Measurements from ENCODE around the gene CCDC194. TPM values are rescaled to one million over a fixed set of nuclear protein-coding genes. Genes with fewer than 3 reads are reported as not detected.
A peak's percentile ranks its signal among the peaks of the same experiment; 100 is the strongest.

The CCDC194 gene
- total and polyA plus RNA-seq, 2 of the 13 experiments (the other 11 are each of a cell fraction or from before 2014, with no cell fraction given), result 0.13 to 0.21 TPM

GRCh38 chr19:17340871-17341357 lies 53.1 kb downstream of the CCDC194 start (continued):
- TF ChIP-seq NFAT5 (CRISPR knock-in tag; IDR thresholded peaks at IDR 0.05) (peak; percentile 65; the same call in 1 of the 2 replicates), ZNF619 (CRISPR knock-in tag; IDR thresholded peaks at IDR 0.05) (peak; percentile 68; the same call in 1 of the 2 replicates), GABPA (IDR thresholded peaks at IDR 0.05; ENCODE audit: low read depth, low read length) (no peak), GABPA (CRISPR knock-in tag; IDR thresholded peaks at IDR 0.05; ENCODE audit: low read depth) (peak; percentile 65), ZNF17 (CRISPR knock-in tag; IDR thresholded peaks at IDR 0.05) (no peak), HNF4G (IDR thresholded peaks at IDR 0.05; ENCODE audit: borderline replicate concordance, low read depth, low read length) (no peak), HNF4G (CRISPR knock-in tag; IDR thresholded peaks at IDR 0.05; ENCODE audit: borderline replicate concordance, low read depth) (0 out of 2 replicates have a peak, but pooled peaks have one; percentile 53), SNAPC2 (CRISPR knock-in tag; IDR thresholded peaks at IDR 0.05) (no peak), ZHX1 (CRISPR knock-in tag; IDR thresholded peaks at IDR 0.05; ENCODE audit: low read depth) (no peak), POGK (CRISPR knock-in tag; conservative IDR thresholded peaks at IDR 0.05) (peak; percentile 72; the same call in 1 of the 2 replicates), KAT7 (CRISPR knock-in tag; IDR thresholded peaks at IDR 0.05; ENCODE audit: borderline replicate concordance) (0 out of 2 replicates have a peak, but pooled peaks have one; percentile 50), BRCA1 (CRISPR knock-in tag; IDR thresholded peaks at IDR 0.05) (0 out of 2 replicates have a peak, but pooled peaks have one; percentile 31), ZFP37 (CRISPR knock-in tag; IDR thresholded peaks at IDR 0.05; ENCODE audit: borderline replicate concordance) (peak; percentile 81; the same call in 1 of the 2 replicates), EP300 (IDR thresholded peaks at IDR 0.05; ENCODE audit: low read depth in 2 of 2, low read length in 2 of 2) (no peak), EP300 (CRISPR knock-in tag; IDR thresholded peaks at IDR 0.05; ENCODE audit: borderline replicate concordance) (0 out of 2 replicates have a peak, but pooled peaks have one; percentile 15), FOSL1 (CRISPR knock-in tag; IDR thresholded peaks at IDR 0.05; ENCODE audit: borderline replicate concordance) (no peak), HOXA9 (CRISPR knock-in tag; IDR thresholded peaks at IDR 0.05; ENCODE audit: borderline replicate concordance) (peak; percentile 71; the same call in 1 of the 2 replicates), ZMAT5 (CRISPR knock-in tag; IDR thresholded peaks at IDR 0.05; ENCODE audit: borderline replicate concordance, low read depth) (no peak), HMG20B (CRISPR knock-in tag; conservative IDR thresholded peaks at IDR 0.05) (no peak), ZNF30 (CRISPR knock-in tag; IDR thresholded peaks at IDR 0.05) (no peak)
